ENCODE measurements around the gene ANTXR2. TPM values are rescaled to one million over a fixed set of nuclear protein-coding genes. Genes with fewer than 3 reads are reported as not detected.
A peak's percentile ranks its signal among the peaks of the same experiment; 100 is the strongest.

Gene ANTXR2
- total and polyA plus RNA-seq, 7 donors: 3.3 to 21.9 (median 10.3) TPM

DNA sequence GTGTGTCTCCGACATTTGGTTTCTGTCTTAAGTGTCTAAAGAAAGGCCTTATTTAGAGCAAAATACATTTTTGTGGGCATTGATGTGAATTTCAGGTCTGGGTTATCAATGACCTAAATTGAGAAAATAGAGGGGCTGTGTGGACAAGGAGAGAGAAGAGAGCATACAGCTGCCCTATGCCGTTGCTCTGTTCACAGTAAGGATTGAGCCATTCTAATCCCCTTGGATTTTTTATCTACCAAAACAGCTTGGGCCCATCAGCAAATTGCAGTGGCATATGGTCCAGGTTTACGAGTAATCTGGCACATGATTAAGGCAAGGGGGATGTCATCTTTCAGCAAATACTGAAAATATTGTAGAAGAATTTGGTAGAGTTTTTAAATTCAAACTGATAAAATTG, 210.2 kb downstream of the ANTXR2 start:
- Histone ChIP-seq H3K4me3 (no peak overlapping the region), H3K27ac (no peak overlapping the region), H3K4me1 (no peaks in the 10 kb centered on the region), H3K27me3 (ENCODE audit: insufficient read depth in 3 of 3, low read length in 2 of 3) (no peaks in the 10 kb centered on the region), H3K36me3 (ENCODE audit: insufficient read depth in 1 of 2, low read depth in 1 of 2) (no peaks in the 10 kb centered on the region), H3K9me3 (no peaks in the 10 kb centered on the region)
- TF ChIP-seq, protein P1, sequence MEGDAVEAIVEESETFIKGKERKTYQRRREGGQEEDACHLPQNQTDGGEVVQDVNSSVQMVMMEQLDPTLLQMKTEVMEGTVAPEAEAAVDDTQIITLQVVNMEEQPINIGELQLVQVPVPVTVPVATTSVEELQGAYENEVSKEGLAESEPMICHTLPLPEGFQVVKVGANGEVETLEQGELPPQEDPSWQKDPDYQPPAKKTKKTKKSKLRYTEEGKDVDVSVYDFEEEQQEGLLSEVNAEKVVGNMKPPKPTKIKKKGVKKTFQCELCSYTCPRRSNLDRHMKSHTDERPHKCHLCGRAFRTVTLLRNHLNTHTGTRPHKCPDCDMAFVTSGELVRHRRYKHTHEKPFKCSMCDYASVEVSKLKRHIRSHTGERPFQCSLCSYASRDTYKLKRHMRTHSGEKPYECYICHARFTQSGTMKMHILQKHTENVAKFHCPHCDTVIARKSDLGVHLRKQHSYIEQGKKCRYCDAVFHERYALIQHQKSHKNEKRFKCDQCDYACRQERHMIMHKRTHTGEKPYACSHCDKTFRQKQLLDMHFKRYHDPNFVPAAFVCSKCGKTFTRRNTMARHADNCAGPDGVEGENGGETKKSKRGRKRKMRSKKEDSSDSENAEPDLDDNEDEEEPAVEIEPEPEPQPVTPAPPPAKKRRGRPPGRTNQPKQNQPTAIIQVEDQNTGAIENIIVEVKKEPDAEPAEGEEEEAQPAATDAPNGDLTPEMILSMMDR (IDR thresholded peaks at IDR 0.05): no peak
- ATAC-seq (no peak), DNase-seq (no peak)
- 50 to 57% (median 54%) methylated on average over 3 of the region's 3 CpGs for WGBS, 3 donors
- intact Hi-C loops (cut with DNase I): no loop called here

DNA sequence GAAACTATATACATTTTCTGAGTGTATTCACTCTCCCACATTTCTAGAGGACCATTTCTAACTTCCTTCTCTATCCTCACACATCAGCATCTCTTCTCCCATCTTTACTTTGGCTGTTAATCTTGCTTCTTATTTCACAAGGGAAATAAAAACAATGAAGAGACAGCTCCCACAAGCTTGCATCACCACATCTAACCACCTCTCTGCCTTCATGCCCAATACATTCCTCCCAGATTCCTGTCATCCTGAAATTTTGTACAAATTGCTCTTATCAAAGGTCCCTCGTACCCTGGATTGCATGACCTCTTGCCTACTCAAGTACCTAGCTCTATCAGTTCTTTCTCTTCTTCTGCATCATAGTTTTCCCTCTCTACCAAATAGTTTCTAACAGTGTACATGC, 215.2 kb downstream of the ANTXR2 start:
- H3K4me1 ChIP-seq: no peaks in the 10 kb centered on the region
- TF ChIP-seq, protein P1 (IDR thresholded peaks at IDR 0.05): no peak
- H3K27me3 ChIP-seq (ENCODE audit: insufficient read depth in 3 of 3, low read length in 2 of 3): no peaks in the 10 kb centered on the region
- ATAC-seq (no peak), DNase-seq (no peak)
- no peaks in the 10 kb centered on the region for H3K36me3 ChIP-seq (ENCODE audit: insufficient read depth in 1 of 2, low read depth in 1 of 2)
- H3K27ac ChIP-seq: no peak overlapping the region
- H3K9me3 ChIP-seq: no peaks in the 10 kb centered on the region
- H3K4me3 ChIP-seq: no peak overlapping the region
- 86 to 95% (median 88%) methylated on average over 1 of the region's 1 CpG for WGBS, 3 donors
- intact Hi-C loops (cut with DNase I): no loop called here

DNA sequence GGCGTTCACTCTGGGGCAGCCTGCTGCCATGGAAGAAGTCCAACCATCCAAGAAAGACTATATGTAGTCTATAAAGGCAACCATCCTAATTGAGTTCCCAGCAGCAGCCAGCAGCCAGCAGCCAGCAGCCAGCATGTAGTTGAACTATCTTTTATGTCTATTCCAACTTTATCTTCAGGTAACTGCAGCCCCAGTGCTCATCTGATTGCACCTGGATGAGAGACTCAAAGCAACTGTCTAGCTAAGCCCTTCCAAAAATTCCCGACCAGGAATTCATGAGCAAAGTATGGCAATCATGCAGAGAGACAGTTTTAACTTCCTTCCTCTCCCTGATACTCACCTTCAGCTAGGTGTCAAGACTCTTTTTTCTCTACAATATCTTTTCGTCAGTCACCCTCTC, 216.8 kb downstream of the ANTXR2 start:
- H3K4me1 ChIP-seq: no peaks in the 10 kb centered on the region
- no peak overlapping the region for H3K4me3 ChIP-seq
- no peak overlapping the region for H3K27ac ChIP-seq
- ATAC-seq: no peak
- H3K36me3 ChIP-seq (ENCODE audit: insufficient read depth in 1 of 2, low read depth in 1 of 2): no peaks in the 10 kb centered on the region
- TF ChIP-seq, protein P1 (IDR thresholded peaks at IDR 0.05): no peak
- 75 to 85% (median 85%) methylated on average over 3 of the region's 3 CpGs for WGBS, 3 donors
- H3K9me3 ChIP-seq: no peaks in the 10 kb centered on the region
- intact Hi-C loops (cut with DNase I): no loop called here
- DNase-seq: no peak
- H3K27me3 ChIP-seq (ENCODE audit: insufficient read depth in 3 of 3, low read length in 2 of 3): no peaks in the 10 kb centered on the region

DNA sequence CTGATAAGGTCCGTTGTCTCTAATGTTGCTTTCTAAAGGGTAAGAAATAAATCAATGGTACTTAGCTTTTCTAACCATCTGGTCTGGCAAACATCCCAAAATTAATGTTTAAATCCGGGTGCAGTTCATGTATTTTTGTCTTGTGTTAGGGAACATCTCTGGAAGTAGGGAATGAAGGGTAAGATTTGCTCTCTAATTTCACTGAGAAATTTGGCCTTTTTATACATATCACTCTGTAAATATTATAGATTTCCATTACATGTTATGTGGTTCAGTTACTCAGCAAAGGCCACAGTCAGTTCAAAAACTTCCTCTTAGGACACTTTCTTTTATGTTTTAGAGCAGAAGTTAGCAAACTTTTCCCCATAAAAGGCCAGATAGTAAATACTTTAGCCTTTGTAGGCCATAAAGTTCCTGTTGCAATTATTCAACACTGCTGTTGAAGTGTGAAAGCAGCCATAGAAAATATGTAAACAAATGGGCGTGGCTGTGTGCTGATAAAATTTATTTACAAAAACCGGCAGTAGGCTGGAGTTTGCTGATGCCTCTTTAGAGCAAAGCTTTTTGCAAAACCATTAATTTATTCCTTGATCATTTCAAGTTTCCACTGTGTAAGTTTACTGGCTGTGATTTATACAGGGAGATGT, 218.1 kb downstream of the ANTXR2 start:
- no peak for DNase-seq
- TF ChIP-seq, protein P1 (IDR thresholded peaks at IDR 0.05): no peak
- Histone ChIP-seq H3K36me3 (ENCODE audit: insufficient read depth in 1 of 2, low read depth in 1 of 2) (no peaks in the 10 kb centered on the region), H3K27me3 (ENCODE audit: insufficient read depth in 3 of 3, low read length in 2 of 3) (no peaks in the 10 kb centered on the region), H3K27ac (no peak overlapping the region), H3K4me3 (no peak overlapping the region), H3K9me3 (no peaks in the 10 kb centered on the region), H3K4me1 (no peaks in the 10 kb centered on the region)
- WGBS, 3 donors: 30 to 38% (median 37%) methylated on average over 4 of the region's 4 CpGs
- intact Hi-C loops (cut with DNase I): no loop called here
- no peak for ATAC-seq

DNA sequence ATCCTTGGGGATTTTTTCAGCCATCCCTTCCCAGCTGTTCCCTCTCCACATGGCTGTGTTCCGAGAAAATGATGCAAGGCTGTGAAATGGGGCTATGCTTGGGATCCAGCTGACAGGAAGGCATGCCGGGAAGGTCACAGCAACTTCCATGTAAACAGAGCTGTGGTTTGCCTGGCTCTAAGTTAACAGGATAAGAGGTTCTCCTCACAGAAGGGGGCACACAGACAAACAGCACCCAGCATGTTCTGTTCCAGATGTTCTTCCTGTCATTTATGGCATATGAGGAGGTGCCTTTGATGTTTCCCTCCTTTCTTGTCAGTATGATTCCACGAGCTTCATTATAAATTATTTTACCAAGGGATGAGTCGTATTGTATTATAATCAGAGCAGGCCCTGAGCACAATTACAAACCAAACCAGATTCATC, 220.7 kb downstream of the ANTXR2 start:
- intact Hi-C loops (cut with DNase I): no loop called here
- no peaks in the 10 kb centered on the region for H3K4me1 ChIP-seq
- no peaks in the 10 kb centered on the region for H3K9me3 ChIP-seq
- no peak overlapping the region for H3K27ac ChIP-seq
- DNase-seq: peak; percentile 28 to 47
- no peaks in the 10 kb centered on the region for H3K36me3 ChIP-seq (ENCODE audit: insufficient read depth in 1 of 2, low read depth in 1 of 2)
- WGBS, 3 donors: 38 to 47% (median 45%) methylated on average over 4 of the region's 4 CpGs
- H3K4me3 ChIP-seq: no peak overlapping the region
- no peak for ATAC-seq
- H3K27me3 ChIP-seq (ENCODE audit: insufficient read depth in 3 of 3, low read length in 2 of 3): no peaks in the 10 kb centered on the region
- TF ChIP-seq, protein P1 (IDR thresholded peaks at IDR 0.05): no peak
